Fibroblast of the conjunctiva (primary cell): Measurements from ENCODE around the gene RAD18.

Experiments
- DNase-seq: peaks from one replicate; pipeline ENCODE4 v3.0.0-alpha.2; 2010; ENCODE audit warnings: low read depth

The RAD18 gene

GRCh38 chr3:8964436-8965370 is 1.4 kb upstream of the RAD18 start:
- no peak for DNase-seq

GRCh38 chr3:8962226-8962861 is 928 bp downstream of the RAD18 start:
- no peak for DNase-seq

- DNase-seq, result no peak
These were observed 3.6 kb downstream of the RAD18 start for GRCh38 chr3:8959668-8960067.

DNA sequence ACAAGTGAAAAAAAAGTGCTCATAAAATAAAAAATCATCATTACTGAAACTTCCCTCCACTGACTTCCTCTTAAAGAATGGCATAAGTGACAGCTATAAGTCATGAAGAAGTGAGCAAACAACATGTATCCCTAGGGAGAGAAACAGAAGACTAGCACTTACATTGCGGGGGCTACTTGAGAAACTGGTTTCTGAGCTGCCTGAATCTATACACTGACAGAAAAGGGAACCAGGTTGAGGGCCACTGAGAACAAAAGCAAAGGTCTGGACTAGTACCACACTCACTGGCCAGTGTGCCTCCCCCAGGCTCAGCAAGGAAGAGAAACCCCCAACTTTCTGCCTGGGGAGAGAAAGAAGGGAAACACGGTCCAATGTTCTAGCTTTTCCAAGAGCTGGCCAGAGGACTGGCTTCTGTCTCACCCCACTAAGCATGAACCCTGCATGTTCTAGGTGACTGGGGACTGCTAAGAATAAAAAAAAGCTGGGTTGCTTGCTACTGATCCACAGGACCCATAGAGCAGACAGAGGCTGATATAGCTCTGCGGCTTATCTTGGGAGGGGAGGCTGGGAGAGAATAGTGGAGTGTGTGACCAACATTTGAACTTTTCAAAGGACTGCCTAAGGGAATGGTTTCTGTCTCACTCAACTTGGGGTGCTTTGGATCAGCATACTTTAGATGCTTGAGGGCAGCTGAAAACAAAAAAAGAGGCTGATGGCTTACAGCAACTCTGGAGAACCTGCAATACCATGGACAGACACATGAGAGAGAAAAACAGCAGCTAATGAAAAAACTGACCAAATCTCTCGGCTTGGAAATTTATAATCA is 8.1 kb downstream of the RAD18 start:
- DNase-seq, result no peak

DNA sequence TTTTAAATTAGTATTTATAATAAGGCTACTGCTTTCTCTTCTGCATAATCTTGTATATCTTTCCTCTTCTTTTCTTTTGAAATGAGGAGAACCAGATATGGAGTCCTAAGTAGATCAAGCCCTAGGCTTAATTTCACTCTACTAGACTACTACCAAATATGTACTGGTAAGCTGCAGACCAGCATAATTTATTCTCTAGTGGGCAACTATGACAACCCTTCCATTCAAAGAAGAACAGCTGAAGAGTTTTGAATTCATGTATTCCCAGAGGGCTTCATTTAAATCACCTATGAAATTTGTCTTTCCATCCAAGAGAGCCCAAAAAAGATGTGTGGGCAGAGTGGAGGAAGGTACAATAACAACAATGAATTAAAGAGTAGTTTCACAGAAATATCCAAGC is 10.0 kb downstream of the RAD18 start:
- DNase-seq, result no peak

GRCh38 chr3:8952130-8952529 is 11.1 kb downstream of the RAD18 start:
- DNase-seq, result no peak

- DNase-seq, result no peak
These were observed 17.2 kb downstream of the RAD18 start for GRCh38 chr3:8945890-8946600.

DNA sequence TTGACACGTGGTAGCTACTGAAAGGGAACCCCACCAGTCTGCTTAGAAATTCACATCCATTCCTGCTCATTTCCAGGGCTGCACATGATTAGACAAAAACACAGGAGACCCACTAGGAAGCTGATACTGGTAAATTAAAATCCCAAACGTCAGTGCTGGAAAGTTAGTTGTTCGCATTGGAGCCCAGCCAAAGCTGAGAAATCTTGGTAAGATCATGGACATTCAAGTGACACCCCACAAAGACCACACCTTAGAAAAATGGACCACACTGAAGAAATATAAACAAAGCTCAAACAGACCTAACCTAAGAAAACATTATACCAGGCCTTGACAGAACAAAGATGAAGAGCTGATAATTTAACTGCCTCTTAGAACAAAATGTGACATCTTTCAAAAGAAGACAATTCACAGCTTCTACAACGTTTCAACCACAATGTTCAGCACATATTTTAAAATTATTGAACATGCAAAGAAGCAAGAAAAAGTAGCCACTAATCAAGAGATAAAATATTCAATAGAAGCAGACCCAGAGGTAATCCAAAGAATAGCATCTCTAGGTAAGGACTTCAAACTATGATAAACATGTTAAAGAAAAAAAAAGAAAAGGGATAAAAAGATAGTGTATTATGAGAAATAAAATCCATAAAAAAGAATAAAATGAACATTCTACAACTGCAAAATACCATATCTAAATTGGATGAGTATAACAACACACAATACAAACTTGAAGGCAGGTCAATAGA is 20.4 kb downstream of the RAD18 start:
- no peak for DNase-seq

DNA sequence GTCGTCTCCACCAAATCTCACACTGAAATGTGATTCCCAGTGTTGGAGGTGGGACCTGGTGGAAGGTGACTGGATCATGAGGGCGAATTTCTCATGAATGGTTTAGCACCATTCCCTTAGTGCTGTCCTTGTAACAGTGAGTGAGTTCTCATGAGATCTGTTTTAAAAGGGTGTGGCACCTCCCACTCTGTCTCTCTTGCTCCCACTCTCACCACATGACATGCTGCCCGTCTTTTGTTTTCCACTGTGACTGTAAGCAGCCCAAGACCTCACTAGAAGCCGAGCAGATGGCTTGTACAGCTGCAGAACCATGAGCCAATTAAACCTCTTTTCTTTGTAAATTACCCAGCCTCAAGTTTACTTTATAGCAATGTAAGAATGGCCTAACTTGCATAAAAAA is 21.2 kb downstream of the RAD18 start:
- no peak for DNase-seq

DNA sequence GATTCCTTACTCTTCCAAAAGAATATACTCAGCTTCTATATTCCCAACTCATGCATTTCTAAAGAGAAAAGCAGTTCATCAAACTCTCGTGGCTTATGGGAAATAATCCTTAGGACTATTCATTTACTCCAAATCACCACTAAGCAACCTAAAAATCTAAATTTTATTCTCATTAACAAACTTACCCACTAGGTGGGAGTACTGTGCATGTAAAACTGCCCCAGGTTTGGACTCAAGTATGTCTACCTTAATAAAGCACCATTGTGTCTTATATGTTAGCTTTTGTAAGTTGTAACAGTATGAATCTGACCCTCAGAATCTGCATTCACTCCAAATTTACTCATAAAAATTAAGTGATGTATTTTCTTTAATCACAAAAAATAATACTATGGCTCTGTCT is 25.3 kb downstream of the RAD18 start:
- peak; percentile 21 for DNase-seq

GRCh38 chr3:8937064-8938020 is 25.9 kb downstream of the RAD18 start:
- DNase-seq, result peak; percentile 61

DNA sequence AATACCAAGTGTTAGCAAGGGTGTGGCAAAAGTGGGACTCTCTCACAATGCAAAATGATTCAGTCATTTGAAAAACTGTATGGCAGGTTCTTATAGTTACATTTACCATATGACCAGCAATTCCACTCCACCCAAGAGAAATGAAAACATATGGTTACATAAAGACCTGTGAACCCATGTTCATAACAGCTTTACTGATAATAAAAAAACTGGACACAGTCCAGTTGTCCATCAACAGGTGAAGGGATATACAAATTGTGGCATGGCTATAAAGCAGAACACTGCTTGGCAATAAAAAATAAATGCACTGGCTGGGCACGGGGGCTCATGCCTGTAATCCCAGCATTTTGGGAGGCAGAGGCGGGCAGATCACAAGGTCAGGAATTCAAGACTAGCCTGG is 30.8 kb downstream of the RAD18 start:
- DNase-seq, result no peak

DNA sequence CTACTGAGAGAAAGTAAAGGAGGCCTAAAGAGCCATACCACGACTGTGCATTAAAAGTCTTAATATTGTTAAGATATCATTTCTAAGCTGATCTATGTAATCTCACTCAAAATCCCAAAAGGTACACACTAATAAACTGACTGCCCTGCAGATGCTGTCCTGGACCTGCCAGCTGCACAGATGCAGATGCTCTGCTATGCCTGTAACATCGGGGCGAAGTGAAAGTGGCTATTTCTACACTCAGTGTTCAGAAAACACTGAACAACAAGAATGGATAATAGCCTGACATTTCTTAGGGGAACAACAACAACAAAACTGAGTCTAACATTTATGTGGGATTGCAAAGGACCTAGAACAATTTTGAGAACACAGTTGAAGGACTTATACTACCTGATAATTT is 31.9 kb downstream of the RAD18 start:
- no peak for DNase-seq

GRCh38 chr3:8929860-8930259 is 33.4 kb downstream of the RAD18 start:
- no peak for DNase-seq

- DNase-seq, result no peak
These were observed 48.8 kb downstream of the RAD18 start for GRCh38 chr3:8914491-8914890.

DNA sequence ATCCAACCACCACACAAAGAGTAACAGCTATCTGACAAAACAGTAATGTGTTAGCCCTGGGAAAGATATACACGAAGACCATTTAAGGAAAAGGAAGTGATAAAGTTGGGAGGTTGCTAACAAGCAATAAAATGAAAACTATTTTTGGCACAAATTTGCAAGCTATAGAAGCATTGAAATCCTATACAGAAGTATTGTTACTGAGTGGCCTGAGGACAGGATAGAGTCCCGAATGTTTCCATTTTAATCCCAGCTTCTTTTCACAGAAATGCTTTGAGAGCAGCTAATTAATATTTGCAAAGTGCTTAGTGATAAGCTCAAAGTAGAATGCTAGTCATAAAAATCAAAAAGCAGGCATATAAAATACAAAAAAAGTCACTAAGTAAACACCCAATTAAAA is 51.5 kb downstream of the RAD18 start:
- no peak for DNase-seq

DNA sequence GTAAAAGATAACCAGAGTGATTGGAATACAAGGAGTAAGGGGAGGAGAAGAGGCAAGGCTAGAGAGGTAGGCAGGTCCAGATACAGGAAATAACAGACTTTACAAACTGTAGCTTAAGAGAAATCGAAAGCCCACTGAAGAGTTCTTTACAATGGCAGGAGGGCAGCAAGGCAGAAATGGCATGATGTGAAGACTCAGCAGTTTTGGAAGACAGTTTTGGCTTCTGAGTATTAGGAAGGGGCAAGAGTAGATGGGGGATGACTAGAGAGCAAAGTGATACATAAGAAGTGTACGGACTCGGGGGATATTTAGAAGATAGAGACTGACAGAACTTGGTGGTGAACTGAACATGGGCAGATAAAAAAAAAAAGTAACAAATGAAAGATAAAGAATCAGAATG is 54.1 kb downstream of the RAD18 start:
- no peak for DNase-seq

DNA sequence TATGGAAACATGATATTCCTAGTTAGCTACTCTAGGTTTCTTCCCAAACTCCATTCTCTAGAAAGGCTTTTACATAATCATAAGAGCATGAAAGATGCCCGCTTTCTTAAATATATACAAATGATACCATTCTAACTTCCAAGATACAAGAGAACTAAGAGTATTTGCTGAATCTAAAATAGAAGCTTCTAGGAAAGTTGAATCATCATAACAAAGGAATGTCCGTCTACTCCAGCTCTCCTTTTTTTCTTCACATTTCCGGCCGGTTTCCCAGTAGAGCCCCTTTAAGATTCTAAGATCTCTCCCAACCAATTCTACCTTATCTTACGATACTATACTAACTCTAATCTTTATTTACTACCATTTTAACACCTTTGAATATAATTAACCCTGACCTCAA is 60.1 kb downstream of the RAD18 start:
- DNase-seq, result no peak

- DNase-seq, result no peak
These were observed 62.4 kb downstream of the RAD18 start for GRCh38 chr3:8900869-8901268.

- DNase-seq, result no peak
These were observed 63.3 kb downstream of the RAD18 start for GRCh38 chr3:8899876-8900460.
